GM19035 (cell line): ENCODE measurements around the gene SERTM2.

ENCODE experiments used
- ATAC-seq: cut with Tn5 transposase; IDR thresholded peaks from one replicate; pipeline ENCODE4 v1.9.1; 2021; ENCODE audit not compliant: unreplicated experiment

Gene SERTM2

GRCh38 chrX:111555406-111555958 lies 44.0 kb downstream of the SERTM2 start:
- no peak for ATAC-seq

GRCh38 chrX:111560801-111561200 lies 49.4 kb downstream of the SERTM2 start:
- no peak for ATAC-seq

GRCh38 chrX:111561851-111562250 lies 50.4 kb downstream of the SERTM2 start:
- ATAC-seq, result no peak

- ATAC-seq, result no peak
These were observed 56.3 kb downstream of the SERTM2 start for GRCh38 chrX:111567542-111568255.

- no peak for ATAC-seq
These were observed 56.9 kb downstream of the SERTM2 start for GRCh38 chrX:111568354-111568753.

- ATAC-seq, result no peak
These were observed 57.4 kb downstream of the SERTM2 start for GRCh38 chrX:111568817-111569216.
